HCT116 (cell line): ENCODE data around the gene TIAM2. TPM values are rescaled to one million over a fixed set of nuclear protein-coding genes. Genes with fewer than 3 reads are reported as not detected.

Experiments used
- ATAC-seq: fragments of 200-7000 bp; cut with Tn5 transposase; 2 replicates; pipeline ENCODE4 v1.9.1; 2020; ENCODE audit warnings: mild to moderate bottlenecking, moderate library complexity
- BruUV-seq: library from RNA; stranded (reverse); fragments of 400-500 nt; replicated peaks from 2 replicates; lab custom pipeline; 2021; lab: Mats Ljungman, UMichigan
- CTCF ChIA-PET: fragments of 300-600 bp; sonication (Branson Sonifier 250); formaldehyde crosslinking; loops from one replicate; lab custom pipeline; 2021; ENCODE audit warnings: antibody characterized with exemption; lab: Charles Lee
- POLR2A ChIA-PET: fragments of 300-600, 350-600 bp; sonication (Branson Sonifier 250); formaldehyde crosslinking; loops from one replicate; lab custom pipeline; 2021; ENCODE audit warnings: antibody characterized with exemption; lab: Charles Lee
- RAD21 ChIA-PET, 2 experiments: fragments of 300-600 bp; sonication (Branson Sonifier 250); formaldehyde crosslinking; loops; one replicate each; lab custom pipeline; 2023; ENCODE audit warnings: low total read pairs in 2 of 2; ENCODE audit not compliant: uncharacterized antibody in 2 of 2, unreplicated experiment in 2 of 2, low non-redundant PET in 1 of 2; lab: Charles Lee
- DNase-seq: peaks from one replicate; pipeline ENCODE4 v3.0.0-alpha.2; 2010; ENCODE audit warnings: low read depth, low spot score
- H2AFZ ChIP-seq: fragments of 200-600 bp; shearing (Covaris generic), sonication (generic); 2 replicates; pipeline ENCODE4 v1.6.1; 2017; ENCODE audit warnings: low read depth, mixed run types, mixed read lengths, antibody characterized with exemption, low read length; ENCODE audit not compliant: poor library complexity, severe bottlenecking
- H3K27ac ChIP-seq: 2 replicates; pipeline ENCODE4 v1.5.1; 2012; ENCODE audit warnings: low read depth, low read length
- H3K27me3 ChIP-seq: fragments of 200-600 bp; sonication (generic); 2 replicates; pipeline ENCODE4 v1.6.1; 2016; ENCODE audit warnings: mixed run types, low read length, mixed read lengths; ENCODE audit not compliant: insufficient read depth
- H3K36me3 ChIP-seq, 2 experiments: fragments of 200-500 bp in 1 of 2; fragments of 200-600 bp in 1 of 2; sonication (Bioruptor generic) in 1 of 2; sonication (generic) in 1 of 2; 2 replicates each; pipeline versions ENCODE4 v1.5.1 to v1.6.1; 2014 to 2016; ENCODE audit warnings: low read length in 2 of 2, inconsistent platforms in 1 of 2, mixed read lengths in 1 of 2, mixed run types in 1 of 2; ENCODE audit not compliant: insufficient read depth in 2 of 2, control insufficient read depth in 1 of 2
- H3K4me1 ChIP-seq, 2 experiments: fragments of 200-600 bp in 1 of 2; sonication (generic) in 1 of 2; 2 replicates each; pipeline versions ENCODE4 v1.5.1 to v1.6.1; 2012 to 2017; ENCODE audit warnings: low read length in 2 of 2, inconsistent platforms in 1 of 2, mild to moderate bottlenecking in 1 of 2, mixed read lengths in 1 of 2, mixed run types in 1 of 2, moderate library complexity in 1 of 2; ENCODE audit not compliant: insufficient read depth in 2 of 2, control insufficient read depth in 1 of 2
- H3K4me2 ChIP-seq: fragments of 200-600 bp; sonication (generic); 2 replicates; pipeline ENCODE4 v1.6.1; 2017; ENCODE audit warnings: mixed run types, low read length, mixed read lengths
- H3K4me3 ChIP-seq, 2 experiments: fragments of 200-600 bp in 1 of 2; sonication (generic) in 1 of 2; replicated peaks in 1 of 2; 2 replicates each; pipeline ENCODE4 v1.5.1; 2011 to 2016; ENCODE audit warnings: low read length in 2 of 2, control low read depth in 1 of 2, low read depth in 1 of 2, mild to moderate bottlenecking in 1 of 2, mixed read lengths in 1 of 2, mixed run types in 1 of 2
- H3K79me2 ChIP-seq: fragments of 200-600 bp; sonication (generic); 2 replicates; pipeline ENCODE4 v1.6.1; 2017; ENCODE audit warnings: mild to moderate bottlenecking, mixed run types, low read length, moderate library complexity, mixed read lengths; ENCODE audit not compliant: insufficient read depth
- H3K9ac ChIP-seq: fragments of 200-600 bp; sonication (generic); 2 replicates; pipeline ENCODE4 v1.6.1; 2016; ENCODE audit warnings: low read length, mixed read lengths
- H3K9me2 ChIP-seq: fragments of 200-600 bp; sonication (generic), shearing (Covaris generic); 2 replicates; pipeline ENCODE4 v1.6.1; 2017; ENCODE audit warnings: mixed run types, mild to moderate bottlenecking, moderate library complexity; ENCODE audit not compliant: insufficient read depth
- H3K9me3 ChIP-seq, 2 experiments: fragments of 200-500 bp in 1 of 2; fragments of 200-600 bp in 1 of 2; sonication (Bioruptor generic) in 1 of 2; sonication (generic) in 1 of 2; 2 replicates each; pipeline ENCODE4 v1.6.1; 2014 to 2017; ENCODE audit warnings: low read length in 2 of 2, mixed read lengths in 2 of 2, inconsistent platforms in 1 of 2, low read depth in 1 of 2, mild to moderate bottlenecking in 1 of 2, mixed run types in 1 of 2, moderate library complexity in 1 of 2; ENCODE audit not compliant: control insufficient read depth in 1 of 2, insufficient read depth in 1 of 2
- H4K20me1 ChIP-seq: fragments of 200-600 bp; sonication (generic), shearing (Covaris generic); 2 replicates; pipeline ENCODE4 v1.6.1; 2017; ENCODE audit warnings: mixed run types, mild to moderate bottlenecking, moderate library complexity; ENCODE audit not compliant: insufficient read depth
- CEBPB ChIP-seq: IDR thresholded peaks from 2 replicates; pipeline ENCODE4 v1.6.1; 2012; ENCODE audit warnings: low read depth
- EGR1 ChIP-seq: IDR thresholded peaks from 2 replicates; pipeline ENCODE4 v1.6.1; 2012; ENCODE audit warnings: low read depth
- EZH2 ChIP-seq: fragments of 200-600 bp; sonication (generic); IDR thresholded peaks from 2 replicates; pipeline ENCODE4 v1.6.1; 2017; ENCODE audit warnings: antibody characterized with exemption, mixed run types
- FOSL1 ChIP-seq: IDR thresholded peaks from 2 replicates; pipeline ENCODE4 v1.6.1; 2012; ENCODE audit warnings: low read depth
- JUND ChIP-seq: IDR thresholded peaks from 2 replicates; pipeline ENCODE4 v1.6.1; 2012
- MAX ChIP-seq: IDR thresholded peaks from 2 replicates; pipeline ENCODE4 v1.6.1; 2012
- POLR2A ChIP-seq: IDR thresholded peaks from 2 replicates; pipeline ENCODE4 v1.7.0; 2011; ENCODE audit warnings: borderline replicate concordance; ENCODE audit not compliant: insufficient read depth, insufficient read length; ENCODE audit errors: extremely low read depth
- SP1 ChIP-seq: IDR thresholded peaks from 2 replicates; pipeline ENCODE4 v1.6.1; 2012; ENCODE audit warnings: low read depth
- SRF ChIP-seq: IDR thresholded peaks from 2 replicates; pipeline ENCODE4 v1.6.1; 2012; ENCODE audit warnings: low read depth
- ZBTB33 ChIP-seq: IDR thresholded peaks from 2 replicates; pipeline ENCODE4 v1.6.1; 2011; ENCODE audit warnings: mild to moderate bottlenecking, low read length, moderate library complexity; ENCODE audit not compliant: insufficient replicate concordance; ENCODE audit errors: extremely low read depth
- intact Hi-C: fragments of 100-400 bp; cut with micrococcal nuclease; formaldehyde crosslinking; loops from 2 replicates; pipeline ENCODE4 v1.10.0; 2022
- total RNA-seq: library from RNA; stranded (reverse); gene quantifications from one replicate; pipeline ENCODE4 v1.2.1, GENCODE V29; 2021; ENCODE audit not compliant: unreplicated experiment

The TIAM2 gene
- total RNA-seq, 1 experiment from 2014 or later = 9.4 TPM

DNA sequence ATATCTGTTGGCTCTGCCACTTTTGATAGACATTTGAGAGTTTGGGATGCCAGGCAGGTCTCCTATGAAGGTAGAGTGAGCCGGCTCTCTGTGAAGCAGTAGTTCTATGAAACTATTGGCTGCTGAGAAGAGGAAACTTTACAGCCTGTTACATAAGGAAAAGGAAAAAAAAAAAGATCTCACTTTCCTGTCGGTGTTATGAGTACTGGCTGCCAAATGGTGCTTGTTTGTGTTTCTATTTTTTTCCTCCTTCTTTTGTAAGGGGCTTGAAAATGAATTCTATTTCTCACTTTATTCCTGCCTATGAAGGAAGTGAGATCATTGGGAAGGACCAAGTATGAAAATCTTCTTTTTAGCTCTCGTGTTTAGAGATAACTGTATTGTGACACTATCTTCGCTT, 195.6 kb downstream of the TIAM2 start:
- H3K4me2 ChIP-seq = no peak overlapping the region
- H3K9me3 ChIP-seq = no peaks in the 10 kb centered on the region
- H3K27me3 ChIP-seq = no peaks in the 10 kb centered on the region
- no peaks in the 10 kb centered on the region for H3K79me2 ChIP-seq
- H3K27ac ChIP-seq = no peak overlapping the region
- no peak overlapping the region for H3K9ac ChIP-seq
- intact Hi-C loops = no loop called here
- no peak overlapping the region for H2AFZ ChIP-seq
- no peaks in the 10 kb centered on the region for H4K20me1 ChIP-seq
- ChIA-PET RAD21 (no interaction called here), CTCF (no interaction called here), POLR2A (no interaction called here)
- H3K9me2 ChIP-seq = no peaks in the 10 kb centered on the region
- TF ChIP-seq ZBTB33 = no peak
- TF ChIP-seq EGR1 = no peak
- no peak for TF ChIP-seq MAX
- ATAC-seq = no peak
- no peak for DNase-seq
- H3K4me3 ChIP-seq = no peak overlapping the region
- H3K4me1 ChIP-seq = peaks cover 3 to 16% of the 10 kb centered on the region in 2 experiments; a peak in 3 of 4 replicates
- BruUV-seq = no TSS peak
- no peaks in the 10 kb centered on the region for H3K36me3 ChIP-seq

- peaks cover 0 to 9% of the 10 kb centered on the region in 2 experiments; a peak in 1 of 4 replicates for H3K4me1 ChIP-seq
- no peaks in the 10 kb centered on the region for H3K79me2 ChIP-seq
- H3K9ac ChIP-seq = no peak overlapping the region
- H3K4me2 ChIP-seq = no peak overlapping the region
- no peaks in the 10 kb centered on the region for H3K27me3 ChIP-seq
- intact Hi-C loops = no loop called here
- no peaks in the 10 kb centered on the region for H4K20me1 ChIP-seq
- no peak for ATAC-seq
- no peaks in the 10 kb centered on the region for H3K9me2 ChIP-seq
- BruUV-seq = no TSS peak
- CTCF ChIA-PET = no interaction called here
- no peaks in the 10 kb centered on the region for H3K9me3 ChIP-seq
- RAD21 ChIA-PET = no interaction called here
- H3K36me3 ChIP-seq = no peaks in the 10 kb centered on the region
- POLR2A ChIA-PET = no interaction called here
- H3K4me3 ChIP-seq = no peak overlapping the region
- H3K27ac ChIP-seq = no peak overlapping the region
- no peak for DNase-seq
- TF ChIP-seq JUND = no peak
- no peak for TF ChIP-seq SRF
- no peak for TF ChIP-seq CEBPB
- TF ChIP-seq POLR2A = no peak
- no peak for TF ChIP-seq EZH2
- no peak for TF ChIP-seq FOSL1
- no peak for TF ChIP-seq SP1
- TF ChIP-seq, all 23 proteins: peak for 0
- H2AFZ ChIP-seq = no peak overlapping the region
These were observed 198.4 kb downstream of the TIAM2 start for GRCh38 chr6:155193526-155193925.
